ENCODE data around the gene PRDM16. TPM values are rescaled to one million over a fixed set of nuclear protein-coding genes. Genes with fewer than 3 reads are reported as not detected.

PRDM16 gene
- polyA plus RNA-seq, 1 donor (not counting 4 experiments of a cell fraction or from before 2014, with no cell fraction given), result 0.05 TPM

- no peaks in the 10 kb centered on the region for H4K20me1 ChIP-seq (ENCODE audit: control insufficient read depth, extremely low read depth, insufficient read depth, low read length)
- H3K9me1 ChIP-seq (ENCODE audit: control insufficient read depth, extremely low read depth, insufficient read depth, low read length), result no peaks in the 10 kb centered on the region
- no peaks in the 10 kb centered on the region for H3K4me1 ChIP-seq (ENCODE audit: control insufficient read depth, extremely low read depth, insufficient read depth, low read length)
- DNase-seq (ENCODE audit: low read depth, low spot score) (no peak), FAIRE-seq (no peak)
- no peaks in the 10 kb centered on the region for H3K27me3 ChIP-seq (ENCODE audit: control insufficient read depth, extremely low read depth, insufficient read depth, low read length)
- H2AFZ ChIP-seq (ENCODE audit: control insufficient read depth, low read length), result no peak overlapping the region
- no peaks in the 10 kb centered on the region for H3K79me2 ChIP-seq (ENCODE audit: control insufficient read depth, insufficient read depth, low read length)
- H3K36me3 ChIP-seq (ENCODE audit: control insufficient read depth in 2 of 2, extremely low read depth in 1 of 2, insufficient read depth in 2 of 2, low read length in 2 of 2), result no peaks in the 10 kb centered on the region
- H3K9me3 ChIP-seq (ENCODE audit: control insufficient read depth, low read depth, low read length), result no peaks in the 10 kb centered on the region
- dilution Hi-C loops (cut with MboI; ENCODE audit: extremely low pct_ligation_motif_present, low sequenced_read_pairs), result no loop called here
- no peak for TF ChIP-seq EZH2 (IDR thresholded peaks at IDR 0.05; ENCODE audit: low read length)
- TF ChIP-seq, protein P1, sequence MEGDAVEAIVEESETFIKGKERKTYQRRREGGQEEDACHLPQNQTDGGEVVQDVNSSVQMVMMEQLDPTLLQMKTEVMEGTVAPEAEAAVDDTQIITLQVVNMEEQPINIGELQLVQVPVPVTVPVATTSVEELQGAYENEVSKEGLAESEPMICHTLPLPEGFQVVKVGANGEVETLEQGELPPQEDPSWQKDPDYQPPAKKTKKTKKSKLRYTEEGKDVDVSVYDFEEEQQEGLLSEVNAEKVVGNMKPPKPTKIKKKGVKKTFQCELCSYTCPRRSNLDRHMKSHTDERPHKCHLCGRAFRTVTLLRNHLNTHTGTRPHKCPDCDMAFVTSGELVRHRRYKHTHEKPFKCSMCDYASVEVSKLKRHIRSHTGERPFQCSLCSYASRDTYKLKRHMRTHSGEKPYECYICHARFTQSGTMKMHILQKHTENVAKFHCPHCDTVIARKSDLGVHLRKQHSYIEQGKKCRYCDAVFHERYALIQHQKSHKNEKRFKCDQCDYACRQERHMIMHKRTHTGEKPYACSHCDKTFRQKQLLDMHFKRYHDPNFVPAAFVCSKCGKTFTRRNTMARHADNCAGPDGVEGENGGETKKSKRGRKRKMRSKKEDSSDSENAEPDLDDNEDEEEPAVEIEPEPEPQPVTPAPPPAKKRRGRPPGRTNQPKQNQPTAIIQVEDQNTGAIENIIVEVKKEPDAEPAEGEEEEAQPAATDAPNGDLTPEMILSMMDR (optimal IDR thresholded peaks at IDR 0.05 in 1 of 3, IDR thresholded peaks at IDR 0.05 in 1 of 3, conservative IDR thresholded peaks at IDR 0.05 in 1 of 3; ENCODE audit: extremely low read depth in 1 of 3, insufficient read depth in 2 of 3, low read length in 3 of 3), result no peak
- H3K27ac ChIP-seq (ENCODE audit: control insufficient read depth, insufficient read depth, low read length), result no peak overlapping the region
- no peak overlapping the region for H3K4me3 ChIP-seq (ENCODE audit: control insufficient read depth in 2 of 3, extremely low read depth in 1 of 3, insufficient read depth in 2 of 3, low read depth in 1 of 3, low read length in 3 of 3)
- H3K9ac ChIP-seq (ENCODE audit: control insufficient read depth, extremely low read depth, insufficient read depth, low read length), result no peak overlapping the region
- H3K4me2 ChIP-seq (ENCODE audit: control insufficient read depth, extremely low read depth, insufficient read depth, low read depth, low read length), result no peak overlapping the region
These were observed 157.2 kb downstream of the PRDM16 start for GRCh38 chr1:3226191-3226590.

- Histone ChIP-seq H3K9ac (ENCODE audit: control insufficient read depth, extremely low read depth, insufficient read depth, low read length) (no peak overlapping the region), H3K9me3 (ENCODE audit: control insufficient read depth, low read depth, low read length) (no peaks in the 10 kb centered on the region), H2AFZ (ENCODE audit: control insufficient read depth, low read length) (no peak overlapping the region), H3K27me3 (ENCODE audit: control insufficient read depth, extremely low read depth, insufficient read depth, low read length) (no peaks in the 10 kb centered on the region), H3K4me3 (ENCODE audit: control insufficient read depth in 2 of 3, extremely low read depth in 1 of 3, insufficient read depth in 2 of 3, low read depth in 1 of 3, low read length in 3 of 3) (no peak overlapping the region), H3K9me1 (ENCODE audit: control insufficient read depth, extremely low read depth, insufficient read depth, low read length) (no peaks in the 10 kb centered on the region), H4K20me1 (ENCODE audit: control insufficient read depth, extremely low read depth, insufficient read depth, low read length) (no peaks in the 10 kb centered on the region), H3K4me2 (ENCODE audit: control insufficient read depth, extremely low read depth, insufficient read depth, low read depth, low read length) (no peak overlapping the region), H3K36me3 (ENCODE audit: control insufficient read depth in 2 of 2, extremely low read depth in 1 of 2, insufficient read depth in 2 of 2, low read length in 2 of 2) (no peaks in the 10 kb centered on the region), H3K79me2 (ENCODE audit: control insufficient read depth, insufficient read depth, low read length) (no peaks in the 10 kb centered on the region), H3K4me1 (ENCODE audit: control insufficient read depth, extremely low read depth, insufficient read depth, low read length) (no peaks in the 10 kb centered on the region), H3K27ac (ENCODE audit: control insufficient read depth, insufficient read depth, low read length) (no peak overlapping the region)
- no peak for TF ChIP-seq EZH2 (IDR thresholded peaks at IDR 0.05; ENCODE audit: low read length)
- TF ChIP-seq, protein P1 (optimal IDR thresholded peaks at IDR 0.05 in 1 of 3, IDR thresholded peaks at IDR 0.05 in 1 of 3, conservative IDR thresholded peaks at IDR 0.05 in 1 of 3; ENCODE audit: extremely low read depth in 1 of 3, insufficient read depth in 2 of 3, low read length in 3 of 3), result no peak
- DNase-seq (ENCODE audit: low read depth, low spot score) (no peak), FAIRE-seq (no peak)
- dilution Hi-C loops (cut with MboI; ENCODE audit: extremely low pct_ligation_motif_present, low sequenced_read_pairs), result no loop called here
These were observed 157.8 kb downstream of the PRDM16 start for GRCh38 chr1:3226701-3227350.
